ENCODE data around the gene LRRC23.

DNA sequence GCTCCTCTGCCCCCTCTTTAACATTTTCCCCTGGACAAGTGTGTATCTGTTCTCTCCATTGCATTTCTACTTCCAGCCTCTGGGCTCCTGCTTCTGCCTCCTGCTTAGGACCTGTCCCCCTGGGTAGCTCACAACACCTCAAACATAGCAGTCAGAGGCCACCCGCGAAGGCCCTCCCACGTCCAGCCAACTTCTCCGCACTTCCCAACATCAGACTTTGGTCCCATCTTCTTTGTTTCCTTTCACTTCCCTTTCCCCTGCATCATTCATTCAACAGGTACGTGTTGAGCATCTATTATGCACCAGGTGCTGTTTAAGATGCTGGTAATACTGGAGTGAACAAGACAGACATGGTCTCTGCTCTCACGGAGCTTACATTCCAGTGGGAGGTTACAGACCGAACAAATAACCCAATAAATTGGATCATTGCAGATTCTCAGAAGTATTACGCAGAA, 42.3 kb downstream of the LRRC23 start:
- TF ChIP-seq, protein P1, sequence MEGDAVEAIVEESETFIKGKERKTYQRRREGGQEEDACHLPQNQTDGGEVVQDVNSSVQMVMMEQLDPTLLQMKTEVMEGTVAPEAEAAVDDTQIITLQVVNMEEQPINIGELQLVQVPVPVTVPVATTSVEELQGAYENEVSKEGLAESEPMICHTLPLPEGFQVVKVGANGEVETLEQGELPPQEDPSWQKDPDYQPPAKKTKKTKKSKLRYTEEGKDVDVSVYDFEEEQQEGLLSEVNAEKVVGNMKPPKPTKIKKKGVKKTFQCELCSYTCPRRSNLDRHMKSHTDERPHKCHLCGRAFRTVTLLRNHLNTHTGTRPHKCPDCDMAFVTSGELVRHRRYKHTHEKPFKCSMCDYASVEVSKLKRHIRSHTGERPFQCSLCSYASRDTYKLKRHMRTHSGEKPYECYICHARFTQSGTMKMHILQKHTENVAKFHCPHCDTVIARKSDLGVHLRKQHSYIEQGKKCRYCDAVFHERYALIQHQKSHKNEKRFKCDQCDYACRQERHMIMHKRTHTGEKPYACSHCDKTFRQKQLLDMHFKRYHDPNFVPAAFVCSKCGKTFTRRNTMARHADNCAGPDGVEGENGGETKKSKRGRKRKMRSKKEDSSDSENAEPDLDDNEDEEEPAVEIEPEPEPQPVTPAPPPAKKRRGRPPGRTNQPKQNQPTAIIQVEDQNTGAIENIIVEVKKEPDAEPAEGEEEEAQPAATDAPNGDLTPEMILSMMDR (IDR thresholded peaks at IDR 0.05): no peak
- TF ChIP-seq POLR2AphosphoS5 (IDR thresholded peaks at IDR 0.05): no peak
- no peak for TF ChIP-seq POLR2A (IDR thresholded peaks at IDR 0.05; ENCODE audit: low read depth)
